Mesenchymal stem cell (in vitro differentiated cells and primary cell): ENCODE data around the gene PARP16. TPM values are rescaled to one million over a fixed set of nuclear protein-coding genes. Genes with fewer than 3 reads are reported as not detected.
A peak's percentile ranks its signal among the peaks of the same experiment; 100 is the strongest.

Experiments
- DNase-seq: peaks from one replicate; pipeline ENCODE4 v3.0.0-alpha.2; 2013
- H2AFZ ChIP-seq: one replicate; pipeline ENCODE4 v1.6.1; 2013; ENCODE audit warnings: low read depth, mild to moderate bottlenecking, control low read depth, inconsistent platforms, low read length, moderate library complexity
- H2AK5ac ChIP-seq: 2 replicates; pipeline ENCODE4 v1.6.1; 2013; ENCODE audit warnings: low read length, moderate library complexity, mild to moderate bottlenecking, inconsistent platforms; ENCODE audit not compliant: severe bottlenecking
- H2BK120ac ChIP-seq: one replicate; pipeline ENCODE4 v1.6.1; 2013; ENCODE audit warnings: low read depth, mild to moderate bottlenecking, inconsistent platforms, low read length, moderate library complexity
- H2BK12ac ChIP-seq, 2 experiments: one replicate each; pipeline ENCODE4 v1.6.1; 2013; ENCODE audit warnings: inconsistent platforms in 2 of 2, low read length in 2 of 2, mild to moderate bottlenecking in 2 of 2, moderate library complexity in 2 of 2, control low read depth in 1 of 2
- H2BK15ac ChIP-seq: one replicate; pipeline ENCODE4 v1.6.1; 2013; ENCODE audit warnings: mild to moderate bottlenecking, low read depth, inconsistent platforms; ENCODE audit not compliant: poor library complexity, severe bottlenecking
- H2BK5ac ChIP-seq: 2 replicates; pipeline ENCODE4 v1.6.1; 2013; ENCODE audit warnings: low read depth, mild to moderate bottlenecking, low read length, control low read depth, inconsistent platforms; ENCODE audit not compliant: poor library complexity, severe bottlenecking
- H3K14ac ChIP-seq, 2 experiments: one replicate each; pipeline ENCODE4 v1.6.1; 2013; ENCODE audit warnings: inconsistent platforms in 2 of 2, low read length in 2 of 2, control low read depth in 1 of 2, mild to moderate bottlenecking in 1 of 2, moderate library complexity in 1 of 2
- H3K18ac ChIP-seq, 2 experiments: one replicate each; pipeline ENCODE4 v1.6.1; 2013; ENCODE audit warnings: inconsistent platforms in 2 of 2, low read length in 2 of 2, control low read depth in 1 of 2, low read depth in 1 of 2, mild to moderate bottlenecking in 1 of 2
- H3K23ac ChIP-seq, 2 experiments: one replicate each; pipeline ENCODE4 v1.6.1; 2013; ENCODE audit warnings: inconsistent platforms in 2 of 2, low read length in 2 of 2, mild to moderate bottlenecking in 2 of 2, moderate library complexity in 2 of 2, control low read depth in 1 of 2
- H3K27ac ChIP-seq: 2 replicates; pipeline ENCODE4 v1.5.1; 2013; ENCODE audit warnings: mild to moderate bottlenecking, moderate library complexity, low read length, control low read depth, inconsistent platforms; ENCODE audit not compliant: poor library complexity, severe bottlenecking
- H3K27me3 ChIP-seq, 2 experiments: 2 replicates each; pipeline versions ENCODE4 v1.6.1 to v1.7.0; 2013; ENCODE audit warnings: low read length in 2 of 2, mild to moderate bottlenecking in 2 of 2, moderate library complexity in 2 of 2, control low read depth in 1 of 2, inconsistent platforms in 1 of 2; ENCODE audit not compliant: control insufficient read depth in 1 of 2, insufficient read depth in 1 of 2
- H3K36me3 ChIP-seq, 2 experiments: 2 replicates each; pipeline versions ENCODE4 v1.6.1 to v1.7.0; 2013; ENCODE audit warnings: low read length in 2 of 2, control low read depth in 1 of 2, inconsistent platforms in 1 of 2, low read depth in 1 of 2, mild to moderate bottlenecking in 1 of 2; ENCODE audit not compliant: insufficient read depth in 2 of 2, control insufficient read depth in 1 of 2
- H3K4ac ChIP-seq, 2 experiments: one replicate each; pipeline ENCODE4 v1.6.1; 2013; ENCODE audit warnings: inconsistent platforms in 2 of 2, low read length in 2 of 2, mild to moderate bottlenecking in 2 of 2, moderate library complexity in 2 of 2, control low read depth in 1 of 2, low read depth in 1 of 2
- H3K4me1 ChIP-seq: 2 replicates; pipeline ENCODE4 v1.6.1; 2013; ENCODE audit warnings: low read depth, low read length, control low read depth; ENCODE audit not compliant: control insufficient read depth, insufficient read depth
- H3K4me2 ChIP-seq: 2 replicates; pipeline ENCODE4 v1.6.1; 2013; ENCODE audit warnings: low read length, mild to moderate bottlenecking, inconsistent platforms; ENCODE audit not compliant: poor library complexity, severe bottlenecking
- H3K4me3 ChIP-seq, 2 experiments: 2 replicates each; pipeline versions ENCODE4 v1.5.1 to v1.7.0; 2013; ENCODE audit warnings: low read length in 2 of 2, mild to moderate bottlenecking in 2 of 2, control low read depth in 1 of 2, low read depth in 1 of 2; ENCODE audit not compliant: insufficient read depth in 1 of 2
- H3K79me1 ChIP-seq: replicated peaks from 2 replicates; pipeline ENCODE4 v1.6.1; 2013; ENCODE audit warnings: mild to moderate bottlenecking, control low read depth, low read length, inconsistent platforms; ENCODE audit not compliant: poor library complexity, severe bottlenecking
- H3K9ac ChIP-seq: 2 replicates; pipeline ENCODE4 v1.7.0; 2013; ENCODE audit warnings: mild to moderate bottlenecking, low read length, moderate library complexity
- H3K9me3 ChIP-seq: 2 replicates; pipeline ENCODE4 v1.7.0; 2013; ENCODE audit warnings: mild to moderate bottlenecking, low read length; ENCODE audit not compliant: control insufficient read depth
- H4K8ac ChIP-seq: one replicate; pipeline ENCODE4 v1.6.1; 2013; ENCODE audit warnings: inconsistent platforms, mild to moderate bottlenecking, low read length, moderate library complexity
- H4K91ac ChIP-seq: one replicate; pipeline ENCODE4 v1.6.1; 2013; ENCODE audit warnings: mild to moderate bottlenecking, low read length, inconsistent platforms
- WGBS: methylation state at CpG from one replicate; pipeline ENCODE4 v1.1.7; 2013; ENCODE audit warnings: mixed read lengths; 5-methylcytosine and 5-hydroxymethylcytosine counted together
- small RNA-seq: library from polyadenylated mRNA; stranded (forward); fragments of <200 nt; extraction: miRNeasy Mini kit (QIAGEN cat#:217004); gene quantifications from one replicate; pipeline ENCODE3, GENCODE V24; 2013; ENCODE audit warnings: low read depth

PARP16 gene

DNA sequence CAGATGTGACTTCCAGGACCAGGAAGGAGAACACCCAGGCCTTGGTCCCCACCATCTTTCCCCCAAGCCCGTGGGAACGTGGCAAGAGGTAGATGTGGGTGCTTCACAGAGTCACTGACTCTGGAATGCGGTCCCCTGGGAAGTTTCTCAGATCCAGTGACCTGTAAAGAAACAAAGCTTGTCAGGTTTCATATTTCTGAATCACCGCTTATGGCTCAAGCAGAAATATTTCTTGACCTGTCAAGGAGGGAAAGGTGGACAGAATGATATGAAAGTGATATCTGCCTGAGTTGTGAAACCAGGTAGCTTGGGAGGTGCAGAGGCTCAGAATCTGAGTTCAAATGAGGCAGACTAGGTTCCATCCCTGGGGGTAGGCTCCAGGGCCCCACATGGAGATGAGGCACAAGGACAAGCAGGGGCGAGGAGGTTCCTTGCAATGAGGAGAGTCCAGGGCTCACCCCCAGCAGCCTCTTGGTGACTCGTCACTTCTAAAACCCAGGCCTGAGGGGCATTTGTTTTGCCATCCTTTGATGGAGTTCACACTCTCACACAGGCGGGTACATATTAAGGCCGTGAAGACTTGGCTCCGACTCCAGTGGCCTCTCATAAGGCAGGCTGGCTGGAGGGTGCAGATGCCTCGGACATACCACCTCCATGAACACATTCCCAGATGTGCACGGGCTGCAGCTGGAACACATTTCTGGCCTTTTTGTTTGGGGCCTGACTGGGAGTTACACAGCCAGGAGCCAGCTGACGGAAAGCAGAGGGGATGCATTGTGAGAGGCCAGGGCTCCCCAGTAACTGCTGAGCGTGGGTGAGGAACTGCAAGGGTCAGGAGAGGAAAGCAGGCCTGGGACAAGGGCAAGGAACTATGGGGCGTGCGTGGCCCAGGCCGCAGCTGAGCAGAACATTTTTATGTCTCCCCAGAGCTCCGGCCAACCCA lies 76.7 kb downstream of the PARP16 start:
- Histone ChIP-seq H2AFZ (no peak overlapping the region), H2BK120ac (no peak overlapping the region), H4K8ac (no peak overlapping the region), H3K36me3 (no peaks in the 10 kb centered on the region), H2AK5ac (peak overlapping the region; percentile 42), H2BK15ac (no peak overlapping the region), H3K27me3 (no peaks in the 10 kb centered on the region), H2BK12ac (no peak overlapping the region), H3K14ac (no peak overlapping the region), H3K4me1 (peaks cover 26% of the 10 kb centered on the region), H3K18ac (no peak overlapping the region), H3K4me2 (no peak overlapping the region), H2BK5ac (no peak overlapping the region), H3K9me3 (no peaks in the 10 kb centered on the region), H3K9ac (peak overlapping the region; percentile 47), H3K23ac (no peak overlapping the region), H3K4me3 (peak overlapping the region in 1 of 2 experiments; percentile 3), H4K91ac (no peak overlapping the region), H3K27ac (no peak overlapping the region), H3K4ac (no peak overlapping the region), H3K79me1 (no peaks in the 10 kb centered on the region)
- 73% methylated on average over 16 of the region's 17 CpGs for WGBS
- no peak for DNase-seq

DNA sequence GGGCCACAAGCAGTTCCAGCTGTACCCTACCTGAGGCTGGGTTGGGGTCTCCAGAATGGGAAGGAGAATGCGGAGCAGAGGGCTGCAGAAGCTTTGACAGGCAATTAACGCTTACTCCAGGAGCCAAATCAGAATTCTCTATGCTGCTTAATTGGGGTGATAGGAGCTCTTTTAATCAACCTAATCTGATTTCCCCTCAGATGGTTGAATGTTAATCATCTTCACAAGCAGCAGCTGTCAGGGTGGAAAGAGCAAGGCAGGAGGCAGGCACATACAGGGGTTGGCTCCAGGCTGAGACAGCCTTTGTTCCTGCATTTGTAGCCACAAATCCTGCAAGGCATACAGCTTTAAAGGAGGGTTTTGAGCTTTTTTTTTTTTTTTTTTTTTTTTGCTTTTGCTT lies 78.0 kb downstream of the PARP16 start:
- H3K9ac ChIP-seq = no peak overlapping the region
- no peak overlapping the region for H2BK5ac ChIP-seq
- no peak overlapping the region for H4K8ac ChIP-seq
- WGBS = 80% methylated on average over 1 of the region's 2 CpGs
- H3K14ac ChIP-seq = no peak overlapping the region
- H3K4ac ChIP-seq = no peak overlapping the region
- DNase-seq = no peak
- no peak overlapping the region for H4K91ac ChIP-seq
- H2BK15ac ChIP-seq = no peak overlapping the region
- H3K27me3 ChIP-seq = peaks cover 0 to 7% of the 10 kb centered on the region in 2 experiments
- no peak overlapping the region for H3K18ac ChIP-seq
- H3K23ac ChIP-seq = no peak overlapping the region
- H3K4me2 ChIP-seq = no peak overlapping the region
- no peak overlapping the region for H2AFZ ChIP-seq
- no peak overlapping the region for H2AK5ac ChIP-seq
- no peak overlapping the region for H3K27ac ChIP-seq
- H2BK12ac ChIP-seq = no peak overlapping the region
- H3K4me3 ChIP-seq = no peak overlapping the region
- no peaks in the 10 kb centered on the region for H3K36me3 ChIP-seq
- H3K9me3 ChIP-seq = no peaks in the 10 kb centered on the region
- H2BK120ac ChIP-seq = no peak overlapping the region
- peaks cover 26% of the 10 kb centered on the region for H3K4me1 ChIP-seq
- no peaks in the 10 kb centered on the region for H3K79me1 ChIP-seq

Small RNA genes lying within 50 kb of the gene (small RNA-seq; reads per million reads assigned to genes)
- gene AC068213.1 = not detected
- gene RNU5A-1 = 1,653 reads per million, percentile 98 among the genes with 10 or more reads in this experiment
- 193 reads per million, percentile 94 among the genes with 10 or more reads in this experiment for gene RNU5B-1
- gene RNU6-686P = not detected
- not detected for gene SNORA24B
